ENCODE results near the gene HIP1R.
A peak's percentile ranks its signal among the peaks of the same experiment; 100 is the strongest.

HIP1R gene

GRCh38 chr12:122841544-122842321 is 6.5 kb downstream of the HIP1R start:
- in situ Hi-C loops (cut with HindIII; ENCODE audit: low pct_ligation_motif_present, low sequenced_read_pairs) = no loop called here
- TF ChIP-seq CTCF (IDR thresholded peaks at IDR 0.05; ENCODE audit: low read depth, low read length, missing control alignments) = no peak
- no peaks in the 10 kb centered on the region for H3K27me3 ChIP-seq (replicated peaks)
- peak; percentile 60 for DNase-seq
- H3K36me3 ChIP-seq (replicated peaks) = no peaks in the 10 kb centered on the region
- H3K27ac ChIP-seq = no peak overlapping the region
- no peak overlapping the region for H3K4me3 ChIP-seq (ENCODE audit: low read depth, low read length)

- no peak for DNase-seq
- no peak for TF ChIP-seq CTCF (IDR thresholded peaks at IDR 0.05; ENCODE audit: low read depth, low read length, missing control alignments)
- Histone ChIP-seq H3K4me3 (ENCODE audit: low read depth, low read length) (no peak overlapping the region), H3K36me3 (replicated peaks) (no peaks in the 10 kb centered on the region), H3K27me3 (replicated peaks) (no peaks in the 10 kb centered on the region), H3K27ac (no peak overlapping the region)
- in situ Hi-C loops (cut with HindIII; ENCODE audit: low pct_ligation_motif_present, low sequenced_read_pairs) = no loop called here
These were observed 7.5 kb downstream of the HIP1R start for GRCh38 chr12:122842505-122843405.

GRCh38 chr12:122843455-122843854 is 8.2 kb downstream of the HIP1R start:
- DNase-seq = no peak
- H3K4me3 ChIP-seq (ENCODE audit: low read depth, low read length) = no peak overlapping the region
- in situ Hi-C loops (cut with HindIII; ENCODE audit: low pct_ligation_motif_present, low sequenced_read_pairs) = no loop called here
- no peak overlapping the region for H3K27ac ChIP-seq
- H3K27me3 ChIP-seq (replicated peaks) = no peaks in the 10 kb centered on the region
- no peaks in the 10 kb centered on the region for H3K36me3 ChIP-seq (replicated peaks)
- TF ChIP-seq CTCF (IDR thresholded peaks at IDR 0.05; ENCODE audit: low read depth, low read length, missing control alignments) = no peak

GRCh38 chr12:122844366-122844971 is 9.2 kb downstream of the HIP1R start:
- Histone ChIP-seq H3K36me3 (replicated peaks) (no peaks in the 10 kb centered on the region), H3K4me3 (ENCODE audit: low read depth, low read length) (no peak overlapping the region), H3K27ac (no peak overlapping the region), H3K27me3 (replicated peaks) (no peaks in the 10 kb centered on the region)
- DNase-seq = no peak
- in situ Hi-C loops (cut with HindIII; ENCODE audit: low pct_ligation_motif_present, low sequenced_read_pairs) = no loop called here
- no peak for TF ChIP-seq CTCF (IDR thresholded peaks at IDR 0.05; ENCODE audit: low read depth, low read length, missing control alignments)

- in situ Hi-C loops (cut with HindIII; ENCODE audit: low pct_ligation_motif_present, low sequenced_read_pairs) = no loop called here
These were observed 10.0 kb downstream of the HIP1R start for GRCh38 chr12:122845041-122845864.

More at GRCh38 chr12:122845041-122845864, 10.0 kb downstream of the HIP1R start:
- DNase-seq = no peak
- no peak for TF ChIP-seq CTCF (IDR thresholded peaks at IDR 0.05; ENCODE audit: low read depth, low read length, missing control alignments)
- no peak overlapping the region for H3K27ac ChIP-seq
- H3K27me3 ChIP-seq (replicated peaks) = no peaks in the 10 kb centered on the region
- H3K4me3 ChIP-seq (ENCODE audit: low read depth, low read length) = no peak overlapping the region
- H3K36me3 ChIP-seq (replicated peaks) = no peaks in the 10 kb centered on the region

Measured in brain microvascular endothelial cell (primary cell).